ENCODE results near the gene DNAI4.
"Not testable (repeated sequence)": the region's sequence is repeated elsewhere in the genome, so short reads cannot be mapped to it uniquely, and the experiment has no call there.

The DNAI4 gene

DNA sequence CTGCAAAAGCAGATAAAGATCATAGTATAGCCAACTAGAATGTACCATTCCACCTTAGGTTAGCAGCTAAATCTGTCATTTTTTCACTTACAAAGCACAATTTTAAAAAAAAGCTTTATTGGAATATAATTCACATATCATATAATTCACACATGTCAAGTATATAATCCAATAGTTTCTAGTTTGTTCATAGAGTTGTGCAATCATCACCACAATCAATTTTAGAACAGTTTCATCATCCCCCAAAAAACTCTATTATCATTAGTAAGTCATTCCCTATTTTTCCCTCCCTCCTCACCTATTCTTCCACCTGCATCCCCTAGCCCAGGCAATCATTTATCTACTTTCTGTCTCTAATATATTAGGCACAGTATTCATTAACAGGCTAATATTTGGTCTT lies 91.5 kb downstream of the DNAI4 start:
- Histone ChIP-seq H3K9ac (ENCODE audit: insufficient read length, low read depth) (no peak overlapping the region), H3K36me3 (ENCODE audit: insufficient read depth, insufficient read length, low read length) (no peaks in the 10 kb centered on the region), H3K4me1 (ENCODE audit: insufficient read depth, insufficient read length) (no peaks in the 10 kb centered on the region), H3K27me3 (ENCODE audit: insufficient read depth, insufficient read length) (no peaks in the 10 kb centered on the region), H3K9me3 (ENCODE audit: insufficient read depth, low read length) (no peaks in the 10 kb centered on the region), H3K4me3 (ENCODE audit: insufficient read length, low read depth) (no peak overlapping the region)
- no peak for TF ChIP-seq YY1 (IDR thresholded peaks at IDR 0.05; ENCODE audit: insufficient read depth, insufficient read length)
- TF ChIP-seq SUZ12 (IDR thresholded peaks at IDR 0.05; ENCODE audit: extremely low read depth, insufficient read depth, insufficient read length): no peak
- no peak for TF ChIP-seq ZNF274 (IDR thresholded peaks at IDR 0.05; ENCODE audit: low read depth, low read length)
- DNase-seq (ENCODE audit: low read depth, low spot score): no peak

DNA sequence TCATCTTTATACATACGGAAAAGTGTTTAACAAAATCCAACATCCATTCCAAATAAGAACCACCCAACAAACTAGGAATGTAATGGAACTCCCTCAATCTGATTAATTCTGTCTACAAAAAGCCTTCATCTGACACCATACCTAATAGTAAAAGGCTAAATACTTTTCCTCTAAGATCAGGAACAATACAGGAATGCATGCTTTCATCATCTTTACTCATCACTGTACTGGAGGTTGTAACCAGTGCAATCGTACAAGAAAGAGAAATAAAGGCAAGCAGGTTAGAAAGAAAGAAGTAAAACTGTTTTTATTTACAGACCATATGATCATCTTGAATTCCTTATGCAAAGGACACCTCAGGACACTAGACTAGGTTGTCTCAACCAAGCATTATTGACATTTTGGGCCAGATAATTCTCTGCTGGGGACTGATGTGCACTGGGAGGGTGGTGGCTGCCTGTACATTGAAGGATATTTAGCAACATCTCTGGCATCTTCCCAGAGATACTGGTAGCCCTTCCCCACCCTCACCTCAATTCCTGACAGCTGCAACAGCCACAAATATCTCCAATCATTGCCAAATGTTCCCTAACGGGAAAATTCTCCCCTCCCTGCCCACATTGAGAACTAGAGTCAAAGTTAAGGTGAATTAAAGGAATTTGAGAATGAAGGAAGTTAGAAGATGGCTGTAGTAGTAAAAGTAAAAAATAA lies 93.0 kb downstream of the DNAI4 start:
- Histone ChIP-seq H3K4me3 (ENCODE audit: insufficient read length, low read depth) (no peak overlapping the region), H3K27me3 (ENCODE audit: insufficient read depth, insufficient read length) (no peaks in the 10 kb centered on the region), H3K9me3 (ENCODE audit: insufficient read depth, low read length) (no peaks in the 10 kb centered on the region), H3K4me1 (ENCODE audit: insufficient read depth, insufficient read length) (no peaks in the 10 kb centered on the region), H3K9ac (ENCODE audit: insufficient read length, low read depth) (no peak overlapping the region), H3K36me3 (ENCODE audit: insufficient read depth, insufficient read length, low read length) (no peaks in the 10 kb centered on the region)
- no peak for DNase-seq (ENCODE audit: low read depth, low spot score)
- TF ChIP-seq YY1 (IDR thresholded peaks at IDR 0.05; ENCODE audit: insufficient read depth, insufficient read length) (no peak), SUZ12 (IDR thresholded peaks at IDR 0.05; ENCODE audit: extremely low read depth, insufficient read depth, insufficient read length) (no peak), ZNF274 (IDR thresholded peaks at IDR 0.05; ENCODE audit: low read depth, low read length) (no peak)

GRCh38 chr1:66824771-66825170 lies 99.9 kb downstream of the DNAI4 start:
- TF ChIP-seq ZNF274 (IDR thresholded peaks at IDR 0.05; ENCODE audit: low read depth, low read length): no peak
- no peak for TF ChIP-seq YY1 (IDR thresholded peaks at IDR 0.05; ENCODE audit: insufficient read depth, insufficient read length)
- TF ChIP-seq SUZ12 (IDR thresholded peaks at IDR 0.05; ENCODE audit: extremely low read depth, insufficient read depth, insufficient read length): no peak
- no peaks in the 10 kb centered on the region for H3K36me3 ChIP-seq (ENCODE audit: insufficient read depth, insufficient read length, low read length)

GRCh38 chr1:66809736-66810326 lies 114.8 kb downstream of the DNAI4 start:
- H3K4me1 ChIP-seq (ENCODE audit: insufficient read depth, insufficient read length): no peaks in the 10 kb centered on the region

More at GRCh38 chr1:66824771-66825170, 99.9 kb downstream of the DNAI4 start:
- no peaks in the 10 kb centered on the region for H3K4me1 ChIP-seq (ENCODE audit: insufficient read depth, insufficient read length)
- no peak for DNase-seq (ENCODE audit: low read depth, low spot score)
- no peaks in the 10 kb centered on the region for H3K27me3 ChIP-seq (ENCODE audit: insufficient read depth, insufficient read length)
- H3K9ac ChIP-seq (ENCODE audit: insufficient read length, low read depth): no peak overlapping the region
- H3K9me3 ChIP-seq (ENCODE audit: insufficient read depth, low read length): no peaks in the 10 kb centered on the region
- H3K4me3 ChIP-seq (ENCODE audit: insufficient read length, low read depth): no peak overlapping the region

GRCh38 chr1:66809245-66809644 lies 115.4 kb downstream of the DNAI4 start:
- no peak for TF ChIP-seq YY1 (IDR thresholded peaks at IDR 0.05; ENCODE audit: insufficient read depth, insufficient read length)
- no peak for TF ChIP-seq SUZ12 (IDR thresholded peaks at IDR 0.05; ENCODE audit: extremely low read depth, insufficient read depth, insufficient read length)
- no peak for TF ChIP-seq ZNF274 (IDR thresholded peaks at IDR 0.05; ENCODE audit: low read depth, low read length)
- H3K4me1 ChIP-seq (ENCODE audit: insufficient read depth, insufficient read length): no peaks in the 10 kb centered on the region
- no peaks in the 10 kb centered on the region for H3K9me3 ChIP-seq (ENCODE audit: insufficient read depth, low read length)
- H3K4me3 ChIP-seq (ENCODE audit: insufficient read length, low read depth): no peak overlapping the region
- H3K27me3 ChIP-seq (ENCODE audit: insufficient read depth, insufficient read length): no peaks in the 10 kb centered on the region
- H3K9ac ChIP-seq (ENCODE audit: insufficient read length, low read depth): no peak overlapping the region
- H3K36me3 ChIP-seq (ENCODE audit: insufficient read depth, insufficient read length, low read length): no peaks in the 10 kb centered on the region
- DNase-seq (ENCODE audit: low read depth, low spot score): no peak

More at GRCh38 chr1:66809736-66810326, 114.8 kb downstream of the DNAI4 start:
- Histone ChIP-seq H3K9me3 (ENCODE audit: insufficient read depth, low read length) (no peaks in the 10 kb centered on the region), H3K9ac (ENCODE audit: insufficient read length, low read depth) (no peak overlapping the region), H3K4me3 (ENCODE audit: insufficient read length, low read depth) (no peak overlapping the region), H3K36me3 (ENCODE audit: insufficient read depth, insufficient read length, low read length) (no peaks in the 10 kb centered on the region), H3K27me3 (ENCODE audit: insufficient read depth, insufficient read length) (no peaks in the 10 kb centered on the region)
- no peak for DNase-seq (ENCODE audit: low read depth, low spot score)
- TF ChIP-seq ZNF274 (IDR thresholded peaks at IDR 0.05; ENCODE audit: low read depth, low read length) (no peak), YY1 (IDR thresholded peaks at IDR 0.05; ENCODE audit: insufficient read depth, insufficient read length) (no peak), SUZ12 (IDR thresholded peaks at IDR 0.05; ENCODE audit: extremely low read depth, insufficient read depth, insufficient read length) (no peak)

- DNase-seq (ENCODE audit: low read depth, low spot score); H3K9me3 ChIP-seq (ENCODE audit: insufficient read depth, low read length); H3K27me3 ChIP-seq (ENCODE audit: insufficient read depth, insufficient read length); H3K9ac ChIP-seq (ENCODE audit: insufficient read length, low read depth); H3K4me1 ChIP-seq (ENCODE audit: insufficient read depth, insufficient read length); H3K4me3 ChIP-seq (ENCODE audit: insufficient read length, low read depth); H3K36me3 ChIP-seq (ENCODE audit: insufficient read depth, insufficient read length, low read length): not testable (repeated sequence)
These were observed 128.8 kb downstream of the DNAI4 start for GRCh38 chr1:66795839-66796238.

GRCh38 chr1:66791621-66792610 lies 132.7 kb downstream of the DNAI4 start:
- no peak overlapping the region for H3K9ac ChIP-seq (ENCODE audit: insufficient read length, low read depth)
- no peaks in the 10 kb centered on the region for H3K36me3 ChIP-seq (ENCODE audit: insufficient read depth, insufficient read length, low read length)
- no peak overlapping the region for H3K4me3 ChIP-seq (ENCODE audit: insufficient read length, low read depth)
- H3K27me3 ChIP-seq (ENCODE audit: insufficient read depth, insufficient read length): no peaks in the 10 kb centered on the region
- H3K9me3 ChIP-seq (ENCODE audit: insufficient read depth, low read length): no peaks in the 10 kb centered on the region
- TF ChIP-seq YY1 (IDR thresholded peaks at IDR 0.05; ENCODE audit: insufficient read depth, insufficient read length) (no peak), ZNF274 (IDR thresholded peaks at IDR 0.05; ENCODE audit: low read depth, low read length) (no peak), SUZ12 (IDR thresholded peaks at IDR 0.05; ENCODE audit: extremely low read depth, insufficient read depth, insufficient read length) (no peak)
- H3K4me1 ChIP-seq (ENCODE audit: insufficient read depth, insufficient read length): no peaks in the 10 kb centered on the region
- DNase-seq (ENCODE audit: low read depth, low spot score): no peak

All from NT2/D1 (cell line).